GM19452 (cell line): ENCODE measurements around the gene CHMP6.

Experiments used
- ATAC-seq: cut with Tn5 transposase; IDR thresholded peaks from one replicate; pipeline ENCODE4 v1.9.1; 2021; ENCODE audit not compliant: unreplicated experiment

The CHMP6 gene

DNA sequence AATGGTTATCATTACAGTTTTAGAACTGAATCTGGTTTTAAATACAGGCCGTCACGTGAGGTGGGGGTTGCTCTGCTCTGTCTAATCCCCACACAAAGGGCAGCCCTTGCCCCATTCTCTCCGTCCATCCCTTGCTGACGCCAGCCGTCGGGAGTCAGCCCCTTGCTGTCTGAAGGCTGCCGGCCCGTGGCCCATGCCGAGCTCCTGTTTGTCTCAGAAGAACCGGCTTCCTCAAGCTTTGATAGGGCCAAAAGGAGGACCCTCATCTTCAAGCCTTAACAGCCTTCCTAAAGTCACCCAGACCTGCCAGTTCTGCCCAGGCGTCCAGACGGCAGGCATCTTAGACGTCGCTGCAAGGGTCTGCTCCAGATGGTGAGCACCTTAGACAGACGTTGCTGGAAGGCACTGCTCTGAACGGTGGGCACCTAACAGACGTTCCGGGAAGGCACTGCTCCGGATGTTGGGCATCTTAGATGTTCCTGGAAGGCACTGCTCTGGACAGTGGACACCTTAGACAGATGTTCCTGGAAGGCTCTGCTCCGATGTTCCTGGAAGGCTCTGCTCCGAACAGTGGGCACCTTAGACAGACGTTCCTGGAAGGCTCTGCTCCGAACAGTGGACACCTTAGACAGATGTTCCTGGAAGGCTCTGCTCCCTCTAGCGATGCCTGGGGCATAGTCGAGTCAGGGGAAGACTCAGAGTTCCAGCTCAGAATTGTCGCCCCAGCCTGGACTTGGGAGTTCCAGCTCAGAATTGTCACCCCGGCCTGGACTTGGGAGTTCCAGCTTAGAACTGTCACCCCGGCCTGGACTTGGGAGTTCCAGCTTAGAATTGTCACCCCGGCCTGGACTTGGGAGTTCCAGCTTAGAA is 35.1 kb upstream of the CHMP6 start:
- ATAC-seq = no peak

DNA sequence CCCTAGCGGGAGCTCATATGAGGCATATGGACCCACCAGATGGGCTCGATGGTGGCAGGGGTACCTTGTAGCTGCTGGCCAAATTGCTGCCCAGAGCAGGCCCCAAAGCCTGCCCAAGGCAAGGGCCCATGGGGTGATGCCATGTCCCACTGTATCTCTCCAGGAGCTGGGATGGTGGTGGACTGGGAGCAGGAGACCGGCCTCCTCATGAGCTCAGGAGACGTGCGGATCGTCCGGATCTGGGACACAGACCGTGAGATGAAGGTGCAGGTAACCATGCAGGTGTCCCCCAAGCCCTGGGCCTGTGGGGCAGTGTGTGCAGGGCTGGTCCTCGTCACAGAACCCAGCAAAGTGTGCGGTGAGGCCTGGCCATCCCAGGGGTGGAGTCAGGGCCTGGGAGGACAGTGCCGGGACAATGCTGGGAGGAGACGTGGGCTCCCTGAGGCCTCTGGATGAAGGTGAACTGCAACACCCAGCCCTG is 34.1 kb upstream of the CHMP6 start:
- no peak for ATAC-seq

DNA sequence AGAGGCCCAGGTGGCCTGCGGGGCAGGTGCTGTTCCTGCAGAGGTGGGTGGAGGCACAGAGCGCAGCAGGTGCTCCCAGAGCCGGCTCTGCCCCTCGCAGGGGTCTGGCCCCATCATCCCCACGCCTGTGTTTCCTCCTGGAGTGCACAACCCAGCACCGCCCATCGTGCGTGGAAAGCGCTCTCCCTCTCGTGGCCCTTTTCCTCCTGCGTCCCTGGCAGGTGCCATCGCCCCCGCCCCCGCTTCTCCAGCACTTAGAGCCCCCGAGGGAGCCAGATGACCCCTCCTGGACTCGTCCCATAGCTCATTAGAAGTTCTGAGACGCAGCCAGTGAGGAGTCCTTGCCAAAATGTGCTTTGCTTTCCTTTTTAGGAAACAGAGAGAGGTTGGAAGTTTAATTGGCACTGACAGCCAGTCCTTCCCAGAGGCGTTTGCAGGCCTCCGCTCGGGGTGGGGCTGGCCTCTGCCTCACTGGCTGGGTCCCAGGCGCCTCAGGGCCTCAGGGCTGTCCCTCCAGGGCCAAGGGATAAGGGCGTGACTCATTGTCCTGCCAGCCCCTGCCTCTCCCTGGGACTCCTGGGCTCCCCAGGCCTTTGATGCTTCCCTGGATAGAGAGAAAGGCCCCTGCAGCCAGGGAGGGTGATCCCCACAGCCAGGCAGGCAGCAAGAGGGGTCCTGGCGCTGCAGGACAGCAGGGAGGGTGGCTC is 32.2 kb upstream of the CHMP6 start:
- no peak for ATAC-seq

DNA sequence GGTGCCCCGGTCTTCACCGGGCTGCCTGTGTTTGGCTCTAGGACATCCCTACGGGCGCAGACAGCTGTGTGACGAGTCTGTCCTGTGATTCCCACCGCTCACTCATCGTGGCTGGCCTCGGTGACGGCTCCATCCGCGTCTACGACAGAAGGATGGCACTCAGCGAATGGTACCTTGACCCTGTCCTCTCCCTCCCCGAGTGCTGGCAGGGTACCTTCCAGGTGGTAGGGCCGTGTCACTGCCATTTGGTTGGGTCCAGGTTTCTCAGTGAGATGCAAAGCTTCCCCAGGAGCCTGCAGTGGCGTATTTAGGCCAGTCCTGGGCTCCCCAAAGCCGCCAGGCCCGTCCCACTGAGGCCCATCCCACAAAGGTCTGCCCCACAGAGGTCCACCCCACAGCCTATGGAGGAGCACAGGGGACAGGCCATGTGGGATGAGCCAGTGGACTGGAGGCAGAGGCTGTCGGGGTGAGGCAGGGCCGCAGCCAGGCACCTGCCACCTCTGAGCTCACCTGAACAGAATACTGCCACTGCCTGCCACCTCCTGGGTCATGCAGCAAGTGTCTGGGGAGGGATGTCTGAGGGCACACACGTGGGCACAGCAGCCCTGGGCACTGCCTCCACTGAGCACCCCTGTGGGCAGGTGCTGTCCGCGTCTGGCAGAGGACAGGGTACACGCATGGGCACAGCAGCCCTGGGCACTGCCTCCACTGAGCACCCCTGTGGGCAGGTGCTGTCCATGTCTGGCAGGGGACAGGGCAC is 31.4 kb upstream of the CHMP6 start:
- no peak for ATAC-seq

DNA sequence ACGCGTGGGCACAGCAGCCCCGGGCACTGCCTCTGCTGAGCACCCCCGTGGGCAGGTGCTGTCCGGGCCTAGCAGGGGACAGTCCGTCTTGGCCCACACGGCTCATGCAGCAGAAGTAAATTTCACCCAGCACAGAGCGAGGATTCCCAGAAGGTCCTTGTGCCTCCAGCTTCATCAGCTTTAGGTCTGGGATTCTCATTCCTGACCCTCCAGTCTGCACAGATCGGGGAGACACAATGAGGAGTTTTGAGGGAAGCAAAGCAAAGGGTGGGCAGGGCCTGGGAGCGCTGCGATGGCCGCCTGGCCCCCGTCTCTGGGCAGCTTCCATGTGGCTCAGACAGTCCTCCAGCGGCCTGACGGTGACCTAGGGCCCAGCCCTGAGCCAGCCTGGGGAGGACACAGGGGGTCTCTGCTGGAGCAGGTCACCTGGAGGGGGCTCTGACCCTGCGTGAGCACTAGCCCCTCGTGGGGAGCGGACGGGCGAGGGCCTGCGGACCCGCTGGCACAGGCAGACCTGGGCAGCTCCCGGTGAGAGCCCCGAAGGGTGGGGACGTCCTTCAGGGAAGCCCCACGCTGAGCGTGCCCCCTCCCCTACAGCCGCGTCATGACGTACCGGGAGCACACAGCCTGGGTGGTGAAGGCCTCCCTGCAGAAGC is 30.7 kb upstream of the CHMP6 start:
- no peak for ATAC-seq

DNA sequence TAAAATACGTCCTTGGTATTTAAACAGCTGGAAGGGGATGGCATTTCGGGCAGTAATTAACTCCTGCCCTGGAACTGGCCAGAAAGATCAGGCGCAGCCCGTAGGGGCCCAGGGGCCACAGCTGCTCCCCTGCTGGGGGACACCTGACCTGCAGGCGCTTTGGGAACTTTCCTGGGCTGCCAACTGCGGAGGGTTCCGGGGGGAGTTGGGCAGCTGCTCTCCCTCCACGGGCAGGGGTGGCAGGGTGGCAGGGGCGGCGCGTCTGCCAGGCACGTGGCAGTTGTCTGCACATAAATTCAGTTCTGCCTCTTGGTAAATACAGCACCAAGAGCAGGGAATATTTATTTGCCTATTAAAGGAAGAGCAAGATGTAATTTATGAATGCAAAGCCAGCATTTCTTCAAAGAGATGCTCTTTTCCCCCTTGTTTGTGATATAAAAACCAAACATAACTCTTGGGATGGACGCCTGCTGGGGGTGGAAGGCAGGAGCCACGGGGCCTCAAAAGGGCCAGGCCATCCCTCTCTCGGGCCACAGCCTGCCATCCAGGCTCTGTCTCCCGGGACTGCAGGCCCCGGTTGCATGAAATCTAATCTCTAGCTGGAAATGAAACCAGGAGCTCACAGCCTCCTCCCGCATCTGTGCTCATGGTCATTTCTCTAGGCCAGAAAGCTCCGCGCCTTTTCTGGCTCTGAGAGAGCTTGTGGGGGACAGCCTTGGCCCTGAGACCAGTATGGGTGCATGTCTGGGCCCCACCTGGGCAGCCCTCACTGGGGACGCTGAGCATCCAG is 29.9 kb upstream of the CHMP6 start:
- ATAC-seq = no peak

DNA sequence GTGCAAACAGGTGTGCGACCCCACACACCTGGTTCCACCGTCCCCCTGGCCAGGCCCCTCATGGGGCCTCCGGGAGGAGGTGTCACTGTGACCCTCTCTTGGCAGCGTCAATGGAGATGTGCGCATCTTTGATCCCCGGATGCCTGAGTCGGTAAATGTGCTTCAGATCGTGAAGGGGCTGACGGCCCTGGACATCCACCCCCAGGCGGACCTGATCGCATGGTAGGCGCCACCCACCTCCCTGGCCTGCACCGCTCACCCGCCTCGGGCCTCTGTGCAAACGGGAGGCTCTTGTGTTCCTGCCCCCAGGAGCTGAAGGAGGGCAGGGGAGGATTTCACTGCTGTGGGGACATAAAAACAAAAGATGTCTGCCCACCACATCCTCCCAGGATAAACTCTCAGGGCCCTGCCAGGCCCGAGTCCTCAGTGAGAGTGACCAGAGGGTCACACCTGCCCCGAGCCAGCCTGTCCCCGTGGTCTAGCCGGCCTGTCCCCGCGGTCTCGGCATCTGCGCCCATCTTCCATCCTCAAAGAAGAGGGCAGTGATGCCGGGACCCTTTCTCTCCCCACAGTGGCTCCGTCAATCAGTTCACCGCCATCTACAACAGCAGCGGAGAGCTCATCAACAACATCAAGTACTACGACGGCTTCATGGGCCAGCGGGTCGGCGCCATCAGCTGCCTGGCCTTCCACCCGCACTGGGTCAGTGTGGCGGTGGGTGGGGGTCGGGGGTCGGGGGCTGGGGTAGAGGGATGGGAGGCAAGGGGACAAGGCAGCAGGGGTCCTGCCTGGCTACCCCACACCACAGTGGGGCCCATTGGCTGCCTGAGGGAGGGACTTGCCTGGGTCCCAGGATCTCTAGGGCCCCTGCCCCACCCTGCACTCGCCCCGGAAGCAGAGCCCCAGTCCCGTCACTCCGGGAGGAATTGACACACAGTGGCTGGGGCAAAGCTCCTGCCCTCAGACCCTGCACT is 29.0 kb upstream of the CHMP6 start:
- ATAC-seq = no peak

DNA sequence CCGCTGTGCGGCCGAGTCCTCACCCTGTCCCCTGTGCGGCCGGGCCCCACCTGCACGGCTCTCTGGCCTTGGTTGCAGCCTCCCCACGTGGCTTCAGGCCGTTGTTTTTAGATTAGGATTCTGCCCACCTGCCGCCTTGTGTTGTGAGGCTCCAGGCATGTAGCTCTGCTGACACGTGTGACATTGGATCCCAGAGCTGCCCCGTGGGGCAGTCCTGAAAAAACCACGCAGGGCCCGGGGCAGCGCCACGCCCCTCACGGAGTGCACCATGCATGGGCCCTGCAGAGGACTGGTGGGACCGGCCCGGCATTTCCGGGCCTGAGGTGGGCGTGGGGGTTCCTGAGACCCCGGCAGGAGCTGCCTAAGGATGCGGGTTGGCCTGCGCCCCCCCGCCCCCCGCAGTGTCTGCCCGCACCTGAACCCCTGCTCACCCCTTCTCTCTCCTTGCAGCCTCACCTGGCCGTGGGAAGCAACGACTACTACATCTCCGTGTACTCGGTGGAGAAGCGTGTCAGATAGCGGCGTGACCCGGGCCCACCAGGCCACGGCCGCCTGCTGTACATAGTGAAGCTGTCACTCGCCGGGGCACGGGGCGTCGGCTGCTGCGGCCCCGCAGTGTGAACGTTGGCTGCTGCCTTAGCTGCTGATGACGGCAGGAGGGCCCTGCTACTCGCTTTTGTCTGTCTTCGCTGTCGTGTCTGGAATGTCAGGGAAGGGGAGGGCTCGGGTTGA is 27.7 kb upstream of the CHMP6 start:
- no peak for ATAC-seq

DNA sequence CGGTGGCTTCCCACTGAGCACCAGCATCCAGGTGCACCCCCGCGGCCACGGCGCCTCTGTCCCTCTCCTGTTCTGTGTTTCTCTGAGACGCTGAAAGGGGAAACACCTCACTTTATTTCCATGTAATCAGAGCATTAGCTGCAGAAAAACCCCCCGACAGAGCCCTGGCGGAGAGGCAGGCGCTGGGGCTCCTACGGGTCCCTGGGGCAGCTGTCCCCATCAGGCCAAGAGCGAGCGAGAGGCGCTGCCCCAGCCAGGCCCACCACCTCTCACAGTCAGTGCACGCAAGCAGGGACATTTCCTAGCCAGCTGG is 27.1 kb upstream of the CHMP6 start:
- ATAC-seq = no peak

DNA sequence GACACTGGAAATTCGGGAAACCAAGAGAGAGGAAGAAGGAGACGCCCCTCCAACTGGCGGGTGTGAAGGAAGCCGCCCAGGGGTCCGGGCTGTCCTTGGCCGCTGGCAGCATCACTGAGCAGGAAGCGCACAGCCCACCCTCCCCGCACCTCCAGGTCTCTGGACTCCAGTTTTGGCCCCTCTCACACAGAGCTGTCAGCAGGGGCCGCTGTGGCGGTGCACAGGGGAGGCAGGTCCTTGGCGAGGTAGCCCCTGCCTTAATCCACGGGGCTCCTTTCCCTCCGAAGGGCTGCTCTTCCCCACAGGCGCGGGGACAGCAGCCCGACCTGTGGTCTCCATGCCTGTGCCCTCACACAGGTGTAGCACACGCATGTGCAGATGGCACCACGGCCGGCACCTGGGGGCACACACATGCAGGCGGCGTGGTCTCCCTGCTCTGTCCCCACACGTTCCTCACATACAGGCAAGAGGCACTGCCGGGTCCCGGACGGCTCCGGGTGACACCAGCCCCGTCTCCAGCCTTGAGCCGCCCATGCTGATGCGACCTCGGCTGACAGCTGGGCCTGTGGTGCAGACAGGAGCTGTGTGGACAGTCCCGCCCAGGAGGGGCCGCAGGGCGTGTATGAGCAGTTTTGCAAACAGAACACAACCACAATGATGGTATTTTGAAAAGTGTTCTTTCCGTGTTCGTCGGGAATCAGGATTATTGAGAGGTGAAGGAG is 26.6 kb upstream of the CHMP6 start:
- ATAC-seq = no peak

DNA sequence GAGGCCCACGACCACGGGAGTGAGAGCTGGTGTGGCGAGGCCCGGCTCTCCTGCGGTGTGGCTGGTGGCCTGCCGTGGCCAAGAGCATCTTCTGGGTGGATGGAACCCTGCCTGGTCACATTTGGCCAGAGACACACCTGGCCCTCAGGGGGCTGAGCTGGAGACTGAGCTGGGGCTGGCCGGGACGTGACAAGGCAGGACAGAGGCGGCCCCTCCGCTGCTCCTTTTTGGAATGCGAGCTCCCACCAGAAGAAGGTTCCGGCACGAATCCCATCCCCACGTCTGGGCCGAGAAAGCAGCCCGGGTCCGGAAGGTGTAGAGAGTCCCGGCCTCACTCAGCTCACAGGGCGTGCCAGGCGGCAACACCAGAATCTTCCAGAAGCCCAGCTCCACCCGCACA is 26.0 kb upstream of the CHMP6 start:
- no peak for ATAC-seq

DNA sequence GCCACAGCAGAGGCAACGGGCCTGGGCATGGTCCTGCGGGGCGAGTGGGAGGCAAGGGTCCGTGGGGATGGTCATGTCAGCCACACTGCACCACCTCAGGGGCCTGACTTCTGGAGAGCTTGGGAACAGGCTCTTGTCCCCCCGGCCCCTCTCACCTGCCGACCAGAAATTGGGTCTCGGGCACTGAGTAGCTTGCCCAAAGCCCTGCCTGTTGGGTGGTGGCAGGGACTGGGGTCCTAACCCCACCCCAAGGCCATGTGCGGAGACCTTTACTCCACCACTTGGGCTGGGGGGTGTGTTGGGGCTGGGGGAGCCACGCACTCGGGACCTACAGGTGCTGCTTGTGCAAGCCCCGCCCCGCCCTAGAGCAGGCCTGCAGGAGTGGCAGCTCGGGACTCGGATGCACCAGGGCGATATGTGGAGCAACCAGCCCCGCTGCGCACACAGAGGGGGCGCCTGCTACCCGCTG is 24.2 kb upstream of the CHMP6 start:
- ATAC-seq = no peak

DNA sequence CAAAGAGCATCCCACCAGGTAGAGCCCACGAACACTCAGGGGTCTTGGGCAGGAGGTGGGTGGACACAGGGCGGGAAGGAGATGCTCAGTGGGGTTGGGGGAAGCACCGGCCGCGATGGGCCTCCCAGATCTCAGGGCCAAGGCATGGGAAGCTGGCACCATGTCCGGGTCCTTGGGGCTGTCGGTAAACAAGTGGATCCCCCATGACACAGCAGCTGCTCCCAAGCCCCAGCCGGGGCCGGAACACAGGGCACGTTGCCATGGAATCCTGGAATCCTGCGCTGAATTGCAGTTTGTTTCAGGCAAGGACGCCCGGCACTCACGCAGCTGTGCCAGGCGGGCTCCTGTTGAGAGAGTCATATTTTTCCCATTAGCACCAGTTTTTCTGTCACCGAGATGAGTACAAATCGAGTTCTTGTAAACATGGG is 23.0 kb upstream of the CHMP6 start:
- no peak for ATAC-seq

DNA sequence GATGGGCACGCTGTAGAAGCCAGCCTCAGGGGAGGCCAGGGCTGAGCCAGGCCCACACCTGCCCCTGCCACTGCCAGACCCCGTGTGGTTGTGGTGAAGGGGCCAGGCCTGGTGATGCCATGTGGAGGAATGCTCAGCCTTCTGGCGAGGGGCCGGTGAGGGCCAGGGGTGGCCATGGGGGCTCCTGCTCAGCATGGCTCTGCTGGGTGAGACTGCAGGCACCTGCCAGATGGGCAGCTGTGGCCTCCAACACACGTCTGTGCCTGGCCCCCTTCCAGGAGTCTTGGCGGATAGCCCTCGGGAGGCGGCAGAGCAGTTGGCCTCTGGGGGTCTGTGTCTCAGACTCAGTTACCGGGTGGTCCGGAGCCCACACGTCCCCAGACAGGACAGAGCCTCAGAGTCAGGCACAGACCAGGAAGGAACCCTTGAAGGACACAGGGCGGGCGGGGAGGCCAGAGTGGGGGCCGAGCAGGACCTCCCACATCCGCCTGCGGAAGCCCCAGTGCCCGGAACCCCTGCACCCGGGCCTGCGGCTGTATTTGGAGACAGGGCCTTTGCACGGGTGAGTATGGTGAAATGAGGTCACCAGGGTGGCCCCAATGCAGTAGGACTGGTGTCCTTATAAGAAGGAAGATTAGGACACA is 22.5 kb upstream of the CHMP6 start:
- ATAC-seq = no peak

DNA sequence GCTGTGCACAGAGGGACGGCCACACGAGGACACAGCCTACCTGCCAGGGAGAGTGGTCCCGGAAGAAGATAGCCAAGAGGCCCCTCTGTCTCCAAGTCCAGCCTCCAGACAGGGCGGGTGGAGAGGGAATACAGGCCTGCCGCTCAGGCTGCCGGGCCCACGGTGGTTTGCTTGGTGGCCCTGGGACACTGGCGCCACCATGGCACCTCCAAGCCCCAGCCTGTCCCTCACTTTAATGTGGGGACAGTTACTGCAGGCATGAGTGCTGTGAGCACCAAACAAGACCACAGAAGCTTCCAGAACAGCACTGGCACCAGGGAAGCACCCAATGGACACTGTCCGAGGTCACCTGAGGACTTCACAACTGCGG is 22.0 kb upstream of the CHMP6 start:
- ATAC-seq = no peak

DNA sequence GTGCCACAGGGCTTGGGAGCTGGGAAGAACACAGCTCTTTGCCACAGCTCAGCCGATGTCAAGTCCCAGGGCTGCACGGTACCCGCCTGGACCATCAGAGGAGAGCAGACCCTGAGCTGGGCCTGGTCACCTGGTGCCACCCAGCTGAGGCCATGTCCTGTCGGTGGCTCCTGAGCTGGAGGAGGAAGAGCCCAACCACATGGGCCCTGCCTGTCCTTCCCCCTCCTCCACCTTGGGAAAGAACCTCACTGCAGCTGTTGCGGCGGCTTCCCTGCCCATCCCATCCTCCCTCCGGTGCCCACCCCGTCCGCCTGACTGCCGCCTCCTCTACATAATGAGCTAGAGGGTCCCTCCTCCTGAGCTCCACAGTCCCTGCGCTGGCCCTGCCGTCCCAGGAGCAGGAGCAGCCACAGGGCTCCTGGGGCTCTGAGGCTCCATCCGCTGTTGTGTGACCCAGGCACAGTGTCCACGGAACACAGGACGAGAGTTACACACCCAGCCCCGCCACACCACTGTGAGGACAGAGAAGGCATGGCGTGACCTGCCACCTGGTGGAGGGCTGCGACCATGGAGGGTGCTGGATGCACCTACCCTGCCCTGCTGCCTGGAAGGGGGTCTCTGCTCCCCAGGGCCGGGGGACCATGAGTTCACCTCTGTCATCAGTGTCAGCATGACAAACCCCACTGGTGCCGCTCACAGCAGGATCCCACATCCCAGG is 21.4 kb upstream of the CHMP6 start:
- ATAC-seq = no peak
